IMR-90 (cell line): Measurements from ENCODE around the gene LCE5A. TPM values are rescaled to one million over a fixed set of nuclear protein-coding genes. Genes with fewer than 3 reads are reported as not detected.

Source experiments
- ATAC-seq: fragments of 200-7000 bp; cut with Tn5 transposase; 2 replicates; pipeline ENCODE4 v1.9.1; 2020; ENCODE audit warnings: low read depth, mild to moderate bottlenecking, moderate library complexity
- BruUV-seq: library from RNA; stranded (reverse); fragments of 400-500 nt; replicated peaks from 2 replicates; lab custom pipeline; 2021; lab: Mats Ljungman, UMichigan
- CTCF ChIA-PET: fragments of 300-600 bp; formaldehyde crosslinking; extraction: SDS; loops from one replicate; lab custom pipeline; 2021; ENCODE audit warnings: antibody characterized with exemption; lab: Yijun Ruan, JAX
- POLR2A ChIA-PET: fragments of 300-600 bp; sonication (Branson Sonifier 250); formaldehyde crosslinking; loops from one replicate; lab custom pipeline; 2022; ENCODE audit warnings: antibody characterized with exemption; ENCODE audit not compliant: unreplicated experiment; lab: Charles Lee
- DNase-seq: peaks from one replicate; pipeline ENCODE4 v3.0.0; 2013
- H2AFZ ChIP-seq: replicated peaks from 2 replicates; pipeline ENCODE3; 2013; ENCODE audit warnings: low read length, mild to moderate bottlenecking; ENCODE audit not compliant: poor library complexity
- H2AK5ac ChIP-seq: 2 replicates; pipeline ENCODE4 v1.6.1; 2013; ENCODE audit warnings: low read depth, low read length, inconsistent platforms
- H2AK9ac ChIP-seq: replicated peaks from 2 replicates; pipeline ENCODE3; 2013; ENCODE audit warnings: mild to moderate bottlenecking, low read depth, low read length, moderate library complexity; ENCODE audit not compliant: poor library complexity
- H2BK120ac ChIP-seq: 2 replicates; pipeline ENCODE4 v1.6.1; 2013; ENCODE audit warnings: low read depth, low read length, inconsistent platforms
- H2BK15ac ChIP-seq: 3 replicates; pipeline ENCODE4 v1.6.1; 2013; ENCODE audit warnings: low read depth, low read length, inconsistent platforms
- H2BK20ac ChIP-seq: 2 replicates; pipeline ENCODE4 v1.6.1; 2013; ENCODE audit warnings: low read depth, mild to moderate bottlenecking, inconsistent platforms, low read length, moderate library complexity
- H2BK5ac ChIP-seq: 2 replicates; pipeline ENCODE4 v1.6.1; 2013; ENCODE audit warnings: mild to moderate bottlenecking, low read depth, low read length, inconsistent platforms; ENCODE audit not compliant: poor library complexity, severe bottlenecking
- H3K14ac ChIP-seq: replicated peaks from 2 replicates; pipeline ENCODE4 v1.6.1; 2013; ENCODE audit warnings: low read depth, low read length, inconsistent platforms
- H3K18ac ChIP-seq: 2 replicates; pipeline ENCODE4 v1.6.1; 2013; ENCODE audit warnings: low read depth, low read length, control low read depth
- H3K23ac ChIP-seq: 2 replicates; pipeline ENCODE4 v1.6.1; 2013; ENCODE audit warnings: low read depth, low read length, inconsistent platforms
- H3K27ac ChIP-seq: 2 replicates; pipeline ENCODE4 v1.5.1; 2013; ENCODE audit warnings: mild to moderate bottlenecking, control low read depth, low read length; ENCODE audit not compliant: insufficient read depth
- H3K27me3 ChIP-seq: 2 replicates; pipeline ENCODE4 v1.6.1; 2013; ENCODE audit warnings: low read length; ENCODE audit not compliant: control insufficient read depth, insufficient read depth
- H3K36me3 ChIP-seq: 2 replicates; pipeline ENCODE4 v1.6.1; 2013; ENCODE audit warnings: low read length, mixed read lengths; ENCODE audit not compliant: control insufficient read depth, insufficient read depth
- H3K4ac ChIP-seq: 2 replicates; pipeline ENCODE4 v1.6.1; 2013; ENCODE audit warnings: low read depth, low read length, inconsistent platforms
- H3K4me1 ChIP-seq: 2 replicates; pipeline ENCODE4 v1.6.1; 2013; ENCODE audit warnings: low read length, mixed read lengths; ENCODE audit not compliant: control insufficient read depth, insufficient read depth
- H3K4me2 ChIP-seq: 2 replicates; pipeline ENCODE4 v1.6.1; 2013; ENCODE audit warnings: low read depth, mild to moderate bottlenecking, control low read depth, low read length, moderate library complexity
- H3K4me3 ChIP-seq: 2 replicates; pipeline ENCODE4 v1.5.1; 2013; ENCODE audit warnings: low read depth, mild to moderate bottlenecking, control low read depth, low read length, moderate library complexity; ENCODE audit not compliant: insufficient read depth
- H3K56ac ChIP-seq: 2 replicates; pipeline ENCODE4 v1.6.1; 2013; ENCODE audit warnings: low read length, inconsistent platforms; ENCODE audit not compliant: insufficient read depth; ENCODE audit errors: extremely low read depth
- H3K79me1 ChIP-seq, 2 experiments: 2 replicates each; pipeline ENCODE4 v1.6.1; 2013; ENCODE audit warnings: low read length in 2 of 2, inconsistent platforms in 1 of 2, low read depth in 1 of 2
- H3K9ac ChIP-seq: 2 replicates; pipeline ENCODE4 v1.6.1; 2013; ENCODE audit warnings: low read depth, low read length, control low read depth
- H3K9me1 ChIP-seq: 2 replicates; pipeline ENCODE4 v1.6.1; 2013; ENCODE audit warnings: low read length, inconsistent platforms; ENCODE audit not compliant: insufficient read depth
- H3K9me3 ChIP-seq: 2 replicates; pipeline ENCODE4 v1.6.1; 2013; ENCODE audit warnings: low read length; ENCODE audit not compliant: control insufficient read depth, insufficient read depth
- H4K20me1 ChIP-seq: 2 replicates; pipeline ENCODE4 v1.6.1; 2013; ENCODE audit warnings: low read length, inconsistent platforms; ENCODE audit not compliant: insufficient read depth
- H4K5ac ChIP-seq: 2 replicates; pipeline ENCODE4 v1.6.1; 2013; ENCODE audit warnings: mild to moderate bottlenecking, low read depth, low read length, control low read depth
- H4K8ac ChIP-seq, 2 experiments: 2 replicates each; pipeline ENCODE4 v1.6.1; 2013; ENCODE audit warnings: low read depth in 2 of 2, low read length in 2 of 2, control low read depth in 1 of 2, inconsistent platforms in 1 of 2
- H4K91ac ChIP-seq: 2 replicates; pipeline ENCODE4 v1.6.1; 2013; ENCODE audit warnings: low read depth, low read length, inconsistent platforms; ENCODE audit not compliant: insufficient read depth
- BHLHE40 ChIP-seq: fragments of 150-350 bp; IDR thresholded peaks from 2 replicates; pipeline ENCODE4 v1.6.1; 2016; ENCODE audit warnings: mild to moderate bottlenecking, low read depth, low read length
- CEBPB ChIP-seq: IDR thresholded peaks from 2 replicates; pipeline ENCODE4 v1.6.1; 2012; ENCODE audit warnings: low read depth, low read length, improper control_type of control experiment
- CHD1 ChIP-seq: IDR thresholded peaks from 2 replicates; pipeline ENCODE4 v1.6.1; 2012; ENCODE audit warnings: low read depth, low read length, improper control_type of control experiment
- CTCF ChIP-seq: conservative IDR thresholded peaks from 2 replicates; pipeline ENCODE4 v1.5.1; 2012; ENCODE audit warnings: mild to moderate bottlenecking, low read depth, low read length, improper control_type of control experiment
- ELK1 ChIP-seq: fragments of 150-350 bp; IDR thresholded peaks from 2 replicates; pipeline ENCODE4 v1.6.1; 2016; ENCODE audit warnings: low read depth, mild to moderate bottlenecking, low read length, moderate library complexity, borderline replicate concordance
- FOS ChIP-seq: fragments of 150-350 bp; IDR thresholded peaks from 2 replicates; pipeline ENCODE4 v1.6.1; 2016; ENCODE audit warnings: low read depth, low read length
- MAFK ChIP-seq: IDR thresholded peaks from 2 replicates; pipeline ENCODE4 v1.6.1; 2012; ENCODE audit warnings: low read depth, low read length, improper control_type of control experiment
- MAZ ChIP-seq: IDR thresholded peaks from 2 replicates; pipeline ENCODE4 v1.6.1; 2012; ENCODE audit warnings: low read depth, mild to moderate bottlenecking, low read length, improper control_type of control experiment, moderate library complexity, borderline replicate concordance
- MXI1 ChIP-seq: IDR thresholded peaks from 2 replicates; pipeline ENCODE4 v1.6.1; 2012; ENCODE audit warnings: low read depth, mild to moderate bottlenecking, low read length, moderate library complexity, borderline replicate concordance
- NFE2L2 ChIP-seq: fragments of 150-350 bp; IDR thresholded peaks from 2 replicates; pipeline ENCODE4 v1.6.1; 2016; ENCODE audit warnings: low read depth, mild to moderate bottlenecking, low read length
- POLR2A ChIP-seq: IDR thresholded peaks from 2 replicates; pipeline ENCODE4 v1.6.1; 2012; ENCODE audit warnings: mild to moderate bottlenecking, low read depth, low read length
- RAD21 ChIP-seq: IDR thresholded peaks from 2 replicates; pipeline ENCODE4 v1.6.1; 2012; ENCODE audit warnings: low read length, improper control_type of control experiment
- RCOR1 ChIP-seq: IDR thresholded peaks from 2 replicates; pipeline ENCODE4 v1.6.1; 2012; ENCODE audit warnings: mild to moderate bottlenecking, low read length, improper control_type of control experiment; ENCODE audit not compliant: insufficient replicate concordance
- RFX5 ChIP-seq: IDR thresholded peaks from 2 replicates; pipeline ENCODE4 v1.8.0; 2012; ENCODE audit warnings: low read depth, mild to moderate bottlenecking, low read length, moderate library complexity
- SMC3 ChIP-seq: fragments of 150-350 bp; IDR thresholded peaks from 2 replicates; pipeline ENCODE4 v1.6.1; 2016; ENCODE audit warnings: low read depth, mild to moderate bottlenecking, antibody characterized with exemption, low read length, moderate library complexity
- USF2 ChIP-seq: fragments of 150-350 bp; IDR thresholded peaks from 2 replicates; pipeline ENCODE4 v1.6.1; 2017; ENCODE audit warnings: mild to moderate bottlenecking, antibody characterized with exemption, low read length, low read depth
- WGBS, 2 experiments: methylation state at CpG; one replicate each; pipeline versions ENCODE4 v1.1.5 to v1.1.7; 2013; ENCODE audit warnings: missing lambda C conversion rate in 2 of 2; ENCODE audit not compliant: insufficient read length in 1 of 2; ENCODE audit errors: extremely low coverage in 2 of 2; 5-methylcytosine and 5-hydroxymethylcytosine counted together
- dilution Hi-C: fragments of 300-500 bp; cut with HindIII; formaldehyde crosslinking; loops from one replicate; pipeline ENCODE4 v1.14.3; 2018; ENCODE audit warnings: low sequenced_read_pairs; ENCODE audit not compliant: unreplicated experiment
- in situ Hi-C: fragments of 300-500 bp; cut with MboI; formaldehyde crosslinking; loops from 3 replicates; pipeline ENCODE4 v1.14.3; 2019; ENCODE audit warnings: low sequenced_read_pairs, inconsistent platforms, mixed read lengths
- intact Hi-C: fragments of 100-400 bp; cut with micrococcal nuclease; formaldehyde crosslinking; loops from 2 replicates; pipeline ENCODE4 v1.10.0; 2022
- polyA plus RNA-seq, 3 experiments: library from polyadenylated mRNA; depleted of rRNA; stranded (reverse); fragments of >200 nt; gene quantifications; 2 replicates each; pipeline ENCODE4 v1.2.3, GENCODE V29; 2012; ENCODE audit warnings: low replicate concordance in 1 of 3
- total RNA-seq: library from RNA; depleted of rRNA; stranded (reverse); fragments of >200 nt; gene quantifications from 2 replicates; pipeline ENCODE4 v1.2.3, GENCODE V29; 2012

LCE5A gene
- total and polyA plus RNA-seq, 2 of the 4 experiments (the other 2 are of a cell fraction): not detected

- Histone ChIP-seq H2BK120ac (no peak overlapping the region), H4K20me1 (no peaks in the 10 kb centered on the region), H3K4me2 (no peak overlapping the region), H3K27me3 (no peaks in the 10 kb centered on the region), H3K23ac (no peak overlapping the region), H3K14ac (no peak overlapping the region), H3K4me3 (no peak overlapping the region), H3K18ac (no peak overlapping the region), H3K9me1 (no peaks in the 10 kb centered on the region), H3K4ac (no peak overlapping the region), H4K5ac (no peak overlapping the region), H3K56ac (no peak overlapping the region), H3K79me1 (no peaks in the 10 kb centered on the region), H2BK5ac (no peak overlapping the region), H3K4me1 (no peaks in the 10 kb centered on the region), H3K27ac (no peak overlapping the region), H2AK5ac (no peak overlapping the region), H2BK20ac (no peak overlapping the region), H4K8ac (no peak overlapping the region), H2BK15ac (no peak overlapping the region), H3K9me3 (no peaks in the 10 kb centered on the region), H3K9ac (no peak overlapping the region), H3K36me3 (no peaks in the 10 kb centered on the region), H2AK9ac (no peak overlapping the region), H2AFZ (no peak overlapping the region), H4K91ac (no peak overlapping the region)
- ATAC-seq (no peak), DNase-seq (no peak)
- BruUV-seq: no TSS peak
- no peak for TF ChIP-seq MXI1
- no peak for TF ChIP-seq USF2
- TF ChIP-seq CHD1: no peak
- no peak for TF ChIP-seq NFE2L2
- TF ChIP-seq FOS: no peak
- no peak for TF ChIP-seq RAD21
- TF ChIP-seq POLR2A: no peak
- TF ChIP-seq RFX5: no peak
- TF ChIP-seq CEBPB: no peak
- no peak for TF ChIP-seq RCOR1
- no peak for TF ChIP-seq MAZ
- TF ChIP-seq ELK1: no peak
- TF ChIP-seq SMC3: no peak
- no peak for TF ChIP-seq MAFK
- no peak for TF ChIP-seq BHLHE40
- no peak for TF ChIP-seq CTCF
- intact Hi-C loops (no loop called here), in situ Hi-C loops (no loop called here), dilution Hi-C loops (no loop called here)
- CTCF ChIA-PET: no interaction called here
- 90% methylated on average over 8 of the region's 26 CpGs; no CpG with 5 or more reads in 1 of the 2 experiments for WGBS, 2 experiments
- POLR2A ChIA-PET: no interaction called here
These were observed 48.0 kb upstream of the LCE5A start for GRCh38 chr1:152462636-152463035.
